HepG2 (cell line): ENCODE results near the gene RPS2. TPM values are rescaled to one million over a fixed set of nuclear protein-coding genes. Genes with fewer than 3 reads are reported as not detected.
A peak's percentile ranks its signal among the peaks of the same experiment; 100 is the strongest.

Experiments used
- ATAC-seq: fragments of 200-7000 bp; cut with Tn5 transposase; 3 replicates; pipeline ENCODE4 v1.9.1; 2020; ENCODE audit warnings: mild to moderate bottlenecking, moderate library complexity
- BruUV-seq: library from RNA; stranded (reverse); fragments of 400-500 nt; replicated peaks from 2 replicates; lab custom pipeline; 2021; lab: Mats Ljungman, UMichigan
- CTCF ChIA-PET: fragments of 300-600 bp; formaldehyde crosslinking; extraction: SDS; loops from one replicate; lab custom pipeline; 2021; ENCODE audit warnings: low total read pairs, inconsistent platforms, low intra/inter-chr PET ratio; lab: Yijun Ruan, JAX
- POLR2A ChIA-PET: fragments of 350-600 bp; sonication (Branson Sonifier 250); formaldehyde crosslinking; loops from one replicate; lab custom pipeline; 2020; ENCODE audit warnings: antibody characterized with exemption, inconsistent platforms; lab: Yijun Ruan, JAX
- DNase-seq: peaks from one replicate; pipeline ENCODE4 v3.0.0-alpha.2; 2015; ENCODE audit warnings: low spot score
- FAIRE-seq: peaks from 3 replicates; lab custom pipeline; 2011; peaks lifted over from hg19 to GRCh38; lab: Jason Lieb, UNC
- H2AFZ ChIP-seq: one replicate; pipeline ENCODE4 v1.6.1; 2011; ENCODE audit warnings: low read length, inconsistent platforms
- H3K27ac ChIP-seq: fragments of 300-600 bp; 3 replicates; pipeline ENCODE4 v1.8.0; 2011; ENCODE audit warnings: mixed run types, mild to moderate bottlenecking, mixed read lengths, low read length, inconsistent platforms; ENCODE audit not compliant: insufficient read depth; ENCODE audit errors: extremely low read length
- H3K27me3 ChIP-seq, 2 experiments: fragments of 200-600 bp in 1 of 2; 2 replicates in 1 of 2; 3 replicates in 1 of 2; pipeline versions ENCODE4 v1.6.0 to v1.8.0; 2011; ENCODE audit warnings: low read length in 2 of 2, mild to moderate bottlenecking in 2 of 2, moderate library complexity in 2 of 2, inconsistent platforms in 1 of 2; ENCODE audit not compliant: insufficient read depth in 2 of 2, control insufficient read depth in 1 of 2
- H3K36me3 ChIP-seq, 2 experiments: fragments of 200-600 bp in 1 of 2; replicated peaks in 1 of 2; 2 replicates in 1 of 2; 3 replicates in 1 of 2; pipeline versions ENCODE4 v1.5.1 to v1.8.0; 2011; ENCODE audit warnings: low read length in 2 of 2, inconsistent platforms in 1 of 2; ENCODE audit not compliant: insufficient read depth in 2 of 2, control insufficient read depth in 1 of 2
- H3K4me1 ChIP-seq: 2 replicates; pipeline ENCODE4 v1.5.1; 2012; ENCODE audit warnings: low read length, inconsistent platforms; ENCODE audit not compliant: insufficient read depth
- H3K4me2 ChIP-seq: 2 replicates; pipeline ENCODE4 v1.6.0; 2011; ENCODE audit warnings: low read depth, low read length, inconsistent platforms
- H3K4me3 ChIP-seq, 3 experiments: fragments of 200-600 bp in 1 of 3; sonication (generic), shearing (Covaris generic) in 1 of 3; replicated peaks in 1 of 3; 2 replicates each; pipeline ENCODE4 v1.5.1; 2011 to 2016; ENCODE audit warnings: low read length in 3 of 3, inconsistent platforms in 2 of 3, low read depth in 2 of 3, mild to moderate bottlenecking in 2 of 3, control low read depth in 1 of 3, mixed read lengths in 1 of 3; ENCODE audit not compliant: insufficient read depth in 1 of 3
- H3K79me2 ChIP-seq: one replicate; pipeline ENCODE4 v1.6.1; 2011; ENCODE audit warnings: low read length, inconsistent platforms; ENCODE audit not compliant: insufficient read depth
- H3K9ac ChIP-seq: 2 replicates; pipeline ENCODE4 v1.6.0; 2011; ENCODE audit warnings: mild to moderate bottlenecking, low read depth, low read length, inconsistent platforms; ENCODE audit not compliant: insufficient read depth
- H3K9me3 ChIP-seq: 2 replicates; pipeline ENCODE4 v1.5.1; 2012; ENCODE audit warnings: mild to moderate bottlenecking, low read length
- H4K20me1 ChIP-seq: 2 replicates; pipeline ENCODE4 v1.6.0; 2011; ENCODE audit warnings: inconsistent platforms, mild to moderate bottlenecking, low read length, moderate library complexity; ENCODE audit not compliant: insufficient read depth
- CBX5 ChIP-seq: sonication (generic); formaldehyde crosslinking; IDR thresholded peaks from 2 replicates; pipeline ENCODE4 v1.4.0; 2020; ENCODE audit warnings: missing genetic modification reagents, borderline replicate concordance
- CCDC6 ChIP-seq: sonication (generic); formaldehyde crosslinking; IDR thresholded peaks from 2 replicates; pipeline ENCODE4 v1.8.1; 2022; ENCODE audit warnings: mild to moderate bottlenecking, missing genetic modification reagents, moderate library complexity
- CHCHD3 ChIP-seq: sonication (generic); formaldehyde crosslinking; IDR thresholded peaks from 2 replicates; pipeline ENCODE4 v1.8.0; 2022; ENCODE audit warnings: mild to moderate bottlenecking, missing genetic modification reagents, moderate library complexity
- HIVEP1 ChIP-seq: sonication (generic); formaldehyde crosslinking; IDR thresholded peaks from 2 replicates; pipeline ENCODE4 v1.4.0; 2020; ENCODE audit warnings: mild to moderate bottlenecking, missing genetic modification reagents
- KDM6A ChIP-seq: IDR thresholded peaks from 2 replicates; pipeline ENCODE4 v1.6.1; 2016; ENCODE audit warnings: low read depth
- MAFF ChIP-seq: IDR thresholded peaks from 2 replicates; pipeline ENCODE4 v1.6.1; 2011; ENCODE audit warnings: low read depth, low read length, improper control_type of control experiment
- NFKBIZ ChIP-seq: IDR thresholded peaks from 2 replicates; pipeline ENCODE4 v1.6.1; 2018; ENCODE audit warnings: missing genetic modification reagents, missing compliant biosample characterization
- SIN3A ChIP-seq: IDR thresholded peaks from 2 replicates; pipeline ENCODE4 v1.6.1; 2011; ENCODE audit warnings: low read depth, mild to moderate bottlenecking, control low read depth, low read length, borderline replicate concordance
- SMYD3 ChIP-seq: sonication (generic); formaldehyde crosslinking; IDR thresholded peaks from 2 replicates; pipeline ENCODE4 v1.8.1; 2023; ENCODE audit warnings: mild to moderate bottlenecking, missing genetic modification reagents
- ZBTB34 ChIP-seq: sonication (generic); formaldehyde crosslinking; IDR thresholded peaks from 2 replicates; pipeline ENCODE4 v1.8.0; 2022; ENCODE audit warnings: mild to moderate bottlenecking, missing genetic modification reagents
- ZFP37 ChIP-seq: sonication (generic); formaldehyde crosslinking; IDR thresholded peaks from 2 replicates; pipeline ENCODE4 v1.4.0; 2020; ENCODE audit warnings: missing genetic modification reagents, borderline replicate concordance
- ZNF552 ChIP-seq: sonication (generic); formaldehyde crosslinking; IDR thresholded peaks from 2 replicates; pipeline ENCODE4 v1.9.0; 2022; ENCODE audit warnings: missing genetic modification reagents, mild to moderate bottlenecking, borderline replicate concordance
- ZNF576 ChIP-seq: sonication (generic); formaldehyde crosslinking; IDR thresholded peaks from 2 replicates; pipeline ENCODE4 v1.4.0; 2020; ENCODE audit warnings: mild to moderate bottlenecking, missing genetic modification reagents
- ZSCAN20 ChIP-seq: sonication (generic); formaldehyde crosslinking; IDR thresholded peaks from 2 replicates; pipeline ENCODE4 v1.4.0; 2020; ENCODE audit warnings: missing genetic modification reagents, mild to moderate bottlenecking, borderline replicate concordance
- WGBS: methylation state at CpG from one replicate; pipeline ENCODE4 v1.1.6; 2017; ENCODE audit warnings: low lambda C conversion rate; 5-methylcytosine and 5-hydroxymethylcytosine counted together
- in situ Hi-C: cut with HindIII; loops from 2 replicates; pipeline ENCODE4 v1.10.0; 2017; ENCODE audit warnings: low pct_unique_long_range_greater_than_20kb; ENCODE audit not compliant: extremely low pct_ligation_motif_present
- intact Hi-C: fragments of 100-400 bp; cut with micrococcal nuclease; formaldehyde crosslinking; loops from one replicate; pipeline ENCODE4 v1.10.0; 2022; ENCODE audit not compliant: unreplicated experiment
- polyA plus RNA-seq, 8 experiments: library from polyadenylated mRNA; depleted of rRNA in 3 of 8; stranded (reverse) in 7 of 8; unstranded in 1 of 8; fragments of >200 nt; fragmentation: Illumina TruSeq in 4 of 8; extraction: Trizol in 4 of 8; gene quantifications; 2 replicates each; pipeline versions ENCODE4 v1.2.1 to v1.2.3, GENCODE V29; 2011 to 2016; ENCODE audit warnings: low read depth in 4 of 8, missing spikeins in 1 of 8, mixed read lengths in 1 of 8; ENCODE audit not compliant: insufficient read depth in 1 of 8
- total RNA-seq, 5 experiments: library from RNA; depleted of rRNA; stranded (reverse); fragments of >200 nt; fragmentation: Illumina TruSeq; extraction: Trizol; gene quantifications; 2 replicates each; pipeline ENCODE4 v1.2.3, GENCODE V29; 2016; ENCODE audit warnings: low read depth in 1 of 5
- TF ChIP-seq, protein P1 (sequence below): sonication (generic); formaldehyde crosslinking; IDR thresholded peaks from 2 replicates; pipeline ENCODE4 v1.5.0; 2020; ENCODE audit warnings: mild to moderate bottlenecking, missing genetic modification reagents
- TF ChIP-seq, protein P2 (sequence below): sonication (generic); formaldehyde crosslinking; IDR thresholded peaks from 2 replicates; pipeline ENCODE4 v1.5.0; 2020; ENCODE audit warnings: mild to moderate bottlenecking, missing genetic modification reagents

RPS2 gene
- total and polyA plus RNA-seq, 2 of the 13 experiments (the other 11 are each of a cell fraction or from before 2014, with no cell fraction given) = 1,908 to 4,514 TPM

GRCh38 chr16:1971796-1972489 lies 7.3 kb upstream of the RPS2 start, which contains the start of gene TBL3:
TSS of gene TBL3 (plus strand) at chr16:1972053. CDS start at chr16:1972165, 112 bp downstream.
- Histone ChIP-seq H3K27ac (peak within 1 kb of the TSS; percentile 75), H3K79me2 (peaks cover 14% of the 10 kb centered on the region), H3K4me3 (peak within 1 kb of the TSS; percentile 74 to 99 (median 84)), H3K36me3 (peaks cover 18 to 26% of the 10 kb centered on the region in 2 experiments; a peak in 3 of 5 replicates), H3K9ac (peak within 1 kb of the TSS; percentile 86), H2AFZ (no peak within 1 kb of the TSS), H4K20me1 (no peaks in the 10 kb centered on the region), H3K4me1 (peaks cover 21% of the 10 kb centered on the region), H3K27me3 (no peaks in the 10 kb centered on the region), H3K9me3 (no peaks in the 10 kb centered on the region), H3K4me2 (peak within 1 kb of the TSS; percentile 99)
- in situ Hi-C loops (no loop called here), intact Hi-C loops (no loop called here)
- ChIA-PET CTCF (no interaction called here), POLR2A (interaction anchor here (1.0 to 2.8 kb wide), 13 partner anchors 8 to 189 kb away, joined by 3 to 26 read pairs (median 4); partner anchors contain the start of genes GFER, MSRB1, NDUFB10 and NUBP2)
- 0% methylated on average over 4 of the region's 78 CpGs for WGBS
- DNase-seq (peak; percentile 87), ATAC-seq (peak; percentile 89), FAIRE-seq (peak; percentile 62)
- no TSS peak for BruUV-seq
- TF ChIP-seq CCDC6 (CRISPR knock-in tag) (0 out of 2 replicates have a peak, but pooled peaks have one; percentile 50), SMYD3 (no peak), KDM6A (CRISPR knock-in tag) (no peak), ZFP37 (CRISPR knock-in tag) (peak; percentile 8; the same call in 1 of the 2 replicates), CHCHD3 (CRISPR knock-in tag) (no peak), ZNF576 (CRISPR knock-in tag) (0 out of 2 replicates have a peak, but pooled peaks have one; percentile 46), CBX5 (CRISPR knock-in tag) (peak; percentile 97; the same call in 1 of the 2 replicates), ZNF552 (CRISPR knock-in tag) (peak; percentile 87), NFKBIZ (CRISPR knock-in tag) (no peak; the same call in 1 of the 2 replicates), MAFF (no peak), ZBTB34 (CRISPR knock-in tag) (no peak), SIN3A (peak; percentile 89; the same call in 1 of the 2 replicates), ZSCAN20 (0 out of 2 replicates have a peak, but pooled peaks have one; percentile 49), HIVEP1 (CRISPR knock-in tag) (peak; percentile 92)
- TF ChIP-seq, protein P1, sequence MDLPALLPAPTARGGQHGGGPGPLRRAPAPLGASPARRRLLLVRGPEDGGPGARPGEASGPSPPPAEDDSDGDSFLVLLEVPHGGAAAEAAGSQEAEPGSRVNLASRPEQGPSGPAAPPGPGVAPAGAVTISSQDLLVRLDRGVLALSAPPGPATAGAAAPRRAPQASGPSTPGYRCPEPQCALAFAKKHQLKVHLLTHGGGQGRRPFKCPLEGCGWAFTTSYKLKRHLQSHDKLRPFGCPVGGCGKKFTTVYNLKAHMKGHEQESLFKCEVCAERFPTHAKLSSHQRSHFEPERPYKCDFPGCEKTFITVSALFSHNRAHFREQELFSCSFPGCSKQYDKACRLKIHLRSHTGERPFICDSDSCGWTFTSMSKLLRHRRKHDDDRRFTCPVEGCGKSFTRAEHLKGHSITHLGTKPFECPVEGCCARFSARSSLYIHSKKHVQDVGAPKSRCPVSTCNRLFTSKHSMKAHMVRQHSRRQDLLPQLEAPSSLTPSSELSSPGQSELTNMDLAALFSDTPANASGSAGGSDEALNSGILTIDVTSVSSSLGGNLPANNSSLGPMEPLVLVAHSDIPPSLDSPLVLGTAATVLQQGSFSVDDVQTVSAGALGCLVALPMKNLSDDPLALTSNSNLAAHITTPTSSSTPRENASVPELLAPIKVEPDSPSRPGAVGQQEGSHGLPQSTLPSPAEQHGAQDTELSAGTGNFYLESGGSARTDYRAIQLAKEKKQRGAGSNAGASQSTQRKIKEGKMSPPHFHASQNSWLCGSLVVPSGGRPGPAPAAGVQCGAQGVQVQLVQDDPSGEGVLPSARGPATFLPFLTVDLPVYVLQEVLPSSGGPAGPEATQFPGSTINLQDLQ (CRISPR knock-in tag) = peak; percentile 82; the same call in 1 of the 2 replicates
- TF ChIP-seq, protein P2, sequence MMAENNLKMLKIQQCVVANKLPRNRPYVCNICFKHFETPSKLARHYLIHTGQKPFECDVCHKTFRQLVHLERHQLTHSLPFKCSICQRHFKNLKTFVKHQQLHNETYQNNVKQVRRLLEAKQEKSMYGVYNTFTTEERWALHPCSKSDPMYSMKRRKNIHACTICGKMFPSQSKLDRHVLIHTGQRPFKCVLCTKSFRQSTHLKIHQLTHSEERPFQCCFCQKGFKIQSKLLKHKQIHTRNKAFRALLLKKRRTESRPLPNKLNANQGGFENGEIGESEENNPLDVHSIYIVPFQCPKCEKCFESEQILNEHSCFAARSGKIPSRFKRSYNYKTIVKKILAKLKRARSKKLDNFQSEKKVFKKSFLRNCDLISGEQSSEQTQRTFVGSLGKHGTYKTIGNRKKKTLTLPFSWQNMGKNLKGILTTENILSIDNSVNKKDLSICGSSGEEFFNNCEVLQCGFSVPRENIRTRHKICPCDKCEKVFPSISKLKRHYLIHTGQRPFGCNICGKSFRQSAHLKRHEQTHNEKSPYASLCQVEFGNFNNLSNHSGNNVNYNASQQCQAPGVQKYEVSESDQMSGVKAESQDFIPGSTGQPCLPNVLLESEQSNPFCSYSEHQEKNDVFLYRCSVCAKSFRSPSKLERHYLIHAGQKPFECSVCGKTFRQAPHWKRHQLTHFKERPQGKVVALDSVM (CRISPR knock-in tag) = peak; percentile 82
